Keratinocyte (primary cell): Measurements from ENCODE around the gene PHACTR1. TPM values are rescaled to one million over a fixed set of nuclear protein-coding genes. Genes with fewer than 3 reads are reported as not detected.

Experiments
- DNase-seq: peaks from one replicate; pipeline ENCODE4 v3.0.0-alpha.2; 2011; ENCODE audit warnings: low read depth, missing footprints, low spot score
- FAIRE-seq: peaks from 2 replicates; lab custom pipeline; 2011; peaks lifted over from hg19 to GRCh38; lab: Jason Lieb, UNC
- H2AFZ ChIP-seq: 2 replicates; pipeline ENCODE4 v1.6.0; 2012; ENCODE audit warnings: low read length, control low read depth, inconsistent platforms; ENCODE audit not compliant: control insufficient read depth
- H3K27ac ChIP-seq: 2 replicates; pipeline ENCODE4 v1.5.1; 2011; ENCODE audit warnings: low read length; ENCODE audit not compliant: control insufficient read depth, insufficient read depth
- H3K27me3 ChIP-seq: 3 replicates; pipeline ENCODE4 v1.6.0; 2011; ENCODE audit warnings: low read length; ENCODE audit not compliant: control insufficient read depth, insufficient read depth; ENCODE audit errors: extremely low read depth
- H3K36me3 ChIP-seq, 2 experiments: 2 replicates in 1 of 2; 3 replicates in 1 of 2; pipeline ENCODE4 v1.5.1; 2011; ENCODE audit warnings: low read length in 2 of 2, mild to moderate bottlenecking in 1 of 2; ENCODE audit not compliant: control insufficient read depth in 2 of 2, insufficient read depth in 2 of 2; ENCODE audit errors: extremely low read depth in 1 of 2
- H3K4me1 ChIP-seq: 3 replicates; pipeline ENCODE4 v1.5.1; 2011; ENCODE audit warnings: low read length; ENCODE audit not compliant: control insufficient read depth, insufficient read depth; ENCODE audit errors: extremely low read depth
- H3K4me2 ChIP-seq: 3 replicates; pipeline ENCODE4 v1.6.0; 2011; ENCODE audit warnings: low read depth, low read length; ENCODE audit not compliant: control insufficient read depth, insufficient read depth; ENCODE audit errors: extremely low read depth
- H3K4me3 ChIP-seq, 3 experiments: fragments of 200-600 bp in 1 of 3; sonication (generic) in 1 of 3; 2 replicates in 2 of 3; 3 replicates in 1 of 3; pipeline ENCODE4 v1.5.1; 2011 to 2016; ENCODE audit warnings: low read length in 3 of 3, mild to moderate bottlenecking in 3 of 3, control low read depth in 2 of 3, inconsistent platforms in 1 of 3, low read depth in 1 of 3, mixed read lengths in 1 of 3, mixed run types in 1 of 3, moderate library complexity in 1 of 3; ENCODE audit not compliant: control insufficient read depth in 2 of 3, insufficient read depth in 2 of 3; ENCODE audit errors: extremely low read depth in 1 of 3
- H3K79me2 ChIP-seq: 2 replicates; pipeline ENCODE4 v1.6.0; 2012; ENCODE audit warnings: low read length; ENCODE audit not compliant: control insufficient read depth, insufficient read depth
- H3K9ac ChIP-seq: 3 replicates; pipeline ENCODE4 v1.6.0; 2011; ENCODE audit warnings: low read length; ENCODE audit not compliant: control insufficient read depth, insufficient read depth; ENCODE audit errors: extremely low read depth
- H3K9me1 ChIP-seq: 3 replicates; pipeline ENCODE4 v1.6.0; 2011; ENCODE audit warnings: low read length; ENCODE audit not compliant: control insufficient read depth, insufficient read depth; ENCODE audit errors: extremely low read depth
- H3K9me3 ChIP-seq: 2 replicates; pipeline ENCODE4 v1.5.1; 2012; ENCODE audit warnings: low read depth, low read length; ENCODE audit not compliant: control insufficient read depth
- H4K20me1 ChIP-seq: 3 replicates; pipeline ENCODE4 v1.6.0; 2011; ENCODE audit warnings: low read length; ENCODE audit not compliant: control insufficient read depth, insufficient read depth; ENCODE audit errors: extremely low read depth
- EZH2 ChIP-seq: IDR thresholded peaks from one replicate; pipeline ENCODE4 v1.6.1; 2012; ENCODE audit warnings: inconsistent platforms, mild to moderate bottlenecking, low read length, moderate library complexity
- dilution Hi-C: fragments of 300-500 bp; cut with MboI; formaldehyde crosslinking; loops from one replicate; pipeline ENCODE4 v1.7.0; 2020; ENCODE audit warnings: low sequenced_read_pairs; ENCODE audit not compliant: extremely low pct_ligation_motif_present
- polyA plus RNA-seq, 5 experiments: library from polyadenylated mRNA; depleted of rRNA in 3 of 5; stranded (reverse) in 3 of 5; stranded (forward) in 1 of 5; unstranded in 1 of 5; fragments of >200 nt; gene quantifications; 1 replicate in 1 of 5; 2 replicates in 3 of 5; 3 replicates in 1 of 5; pipeline versions ENCODE4 v1.2.1 to v1.2.3, GENCODE V29; 2011 to 2012; ENCODE audit warnings: missing spikeins in 2 of 5, low read depth in 1 of 5, low replicate concordance in 1 of 5
- TF ChIP-seq, protein P1 (sequence below), 3 experiments: IDR thresholded peaks in 1 of 3; conservative IDR thresholded peaks in 1 of 3; optimal IDR thresholded peaks in 1 of 3; 2 replicates in 2 of 3; 3 replicates in 1 of 3; pipeline versions ENCODE3 to v1.5.1; 2011; ENCODE audit warnings: low read length in 3 of 3, mild to moderate bottlenecking in 3 of 3, moderate library complexity in 2 of 3, control low read depth in 1 of 3, inconsistent platforms in 1 of 3; ENCODE audit not compliant: insufficient read depth in 2 of 3; ENCODE audit errors: extremely low read depth in 1 of 3

Gene PHACTR1
- polyA plus RNA-seq, 1 donor (not counting 4 experiments of a cell fraction or from before 2014, with no cell fraction given) = 0.22 TPM

DNA sequence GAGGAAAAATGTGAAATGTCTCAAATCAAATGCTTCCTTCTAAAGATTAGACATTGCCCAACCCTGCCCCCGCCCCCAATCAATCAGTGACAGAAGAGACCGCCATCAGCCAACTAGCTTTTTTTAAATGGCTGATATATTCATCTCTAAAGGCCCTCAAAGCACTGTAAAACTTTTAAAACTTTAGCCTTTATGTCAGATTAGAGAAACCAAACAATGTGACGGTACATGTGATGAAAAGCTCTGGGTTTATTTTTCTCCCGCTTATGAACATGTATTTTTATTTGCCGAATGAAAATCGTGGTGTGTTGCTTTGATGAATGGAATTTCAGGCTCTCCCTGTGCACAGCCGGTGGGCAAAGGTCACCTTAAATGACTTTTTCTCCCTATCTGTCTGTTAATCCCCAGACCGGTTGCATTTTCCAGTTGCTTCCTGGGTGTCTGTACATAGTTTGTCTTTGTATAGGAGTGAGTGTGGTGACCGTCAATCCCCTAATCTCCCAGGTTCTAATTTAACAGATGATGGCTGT, 573.3 kb downstream of the PHACTR1 start:
- Histone ChIP-seq H4K20me1 (no peaks in the 10 kb centered on the region), H3K9ac (no peak overlapping the region), H3K79me2 (no peaks in the 10 kb centered on the region), H3K36me3 (peaks cover 3 to 14% of the 10 kb centered on the region in 2 experiments), H3K4me1 (no peaks in the 10 kb centered on the region), H2AFZ (no peak overlapping the region), H3K9me3 (no peaks in the 10 kb centered on the region), H3K4me3 (no peak overlapping the region), H3K27me3 (no peaks in the 10 kb centered on the region), H3K27ac (no peak overlapping the region), H3K9me1 (no peaks in the 10 kb centered on the region), H3K4me2 (no peak overlapping the region)
- no peak for TF ChIP-seq EZH2
- TF ChIP-seq, protein P1, sequence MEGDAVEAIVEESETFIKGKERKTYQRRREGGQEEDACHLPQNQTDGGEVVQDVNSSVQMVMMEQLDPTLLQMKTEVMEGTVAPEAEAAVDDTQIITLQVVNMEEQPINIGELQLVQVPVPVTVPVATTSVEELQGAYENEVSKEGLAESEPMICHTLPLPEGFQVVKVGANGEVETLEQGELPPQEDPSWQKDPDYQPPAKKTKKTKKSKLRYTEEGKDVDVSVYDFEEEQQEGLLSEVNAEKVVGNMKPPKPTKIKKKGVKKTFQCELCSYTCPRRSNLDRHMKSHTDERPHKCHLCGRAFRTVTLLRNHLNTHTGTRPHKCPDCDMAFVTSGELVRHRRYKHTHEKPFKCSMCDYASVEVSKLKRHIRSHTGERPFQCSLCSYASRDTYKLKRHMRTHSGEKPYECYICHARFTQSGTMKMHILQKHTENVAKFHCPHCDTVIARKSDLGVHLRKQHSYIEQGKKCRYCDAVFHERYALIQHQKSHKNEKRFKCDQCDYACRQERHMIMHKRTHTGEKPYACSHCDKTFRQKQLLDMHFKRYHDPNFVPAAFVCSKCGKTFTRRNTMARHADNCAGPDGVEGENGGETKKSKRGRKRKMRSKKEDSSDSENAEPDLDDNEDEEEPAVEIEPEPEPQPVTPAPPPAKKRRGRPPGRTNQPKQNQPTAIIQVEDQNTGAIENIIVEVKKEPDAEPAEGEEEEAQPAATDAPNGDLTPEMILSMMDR (optimal IDR thresholded peaks at IDR 0.05 in 1 of 3, IDR thresholded peaks at IDR 0.05 in 1 of 3, conservative IDR thresholded peaks at IDR 0.05 in 1 of 3; ENCODE audit: extremely low read depth in 1 of 3, insufficient read depth in 2 of 3, low read length in 3 of 3) = no peak
- DNase-seq = no peak
- dilution Hi-C loops = no loop called here
- FAIRE-seq = no peak

DNA sequence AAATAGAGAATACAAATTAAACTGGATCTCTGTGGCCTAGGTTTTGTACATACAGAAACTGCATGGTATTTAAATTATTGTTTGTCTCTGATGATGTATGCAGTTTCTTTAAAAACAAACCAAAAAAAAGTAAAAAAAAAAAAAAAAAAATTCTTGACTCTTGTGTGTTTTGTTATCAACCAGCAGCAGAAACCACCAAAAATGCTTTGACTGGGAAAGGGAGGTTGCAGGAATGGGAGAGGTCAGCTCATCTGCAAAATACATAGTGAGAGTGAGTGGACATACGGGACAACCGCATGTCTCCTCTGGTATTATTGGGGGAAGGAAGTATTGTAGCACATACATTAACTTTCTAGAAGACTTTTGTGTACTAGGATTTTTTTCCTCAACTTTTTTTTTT, 573.8 kb downstream of the PHACTR1 start:
- Histone ChIP-seq H3K4me2 (no peak overlapping the region), H2AFZ (no peak overlapping the region), H3K4me3 (no peak overlapping the region), H3K9ac (no peak overlapping the region), H3K27me3 (no peaks in the 10 kb centered on the region), H3K9me1 (no peaks in the 10 kb centered on the region), H3K4me1 (no peaks in the 10 kb centered on the region), H3K9me3 (no peaks in the 10 kb centered on the region), H3K36me3 (peaks cover 3 to 14% of the 10 kb centered on the region in 2 experiments), H4K20me1 (no peaks in the 10 kb centered on the region), H3K79me2 (no peaks in the 10 kb centered on the region), H3K27ac (no peak overlapping the region)
- TF ChIP-seq, protein P1 (optimal IDR thresholded peaks at IDR 0.05 in 1 of 3, IDR thresholded peaks at IDR 0.05 in 1 of 3, conservative IDR thresholded peaks at IDR 0.05 in 1 of 3; ENCODE audit: extremely low read depth in 1 of 3, insufficient read depth in 2 of 3, low read length in 3 of 3) = no peak
- no peak for TF ChIP-seq EZH2
- dilution Hi-C loops = no loop called here
- no peak for FAIRE-seq
- no peak for DNase-seq
